GM18870 (cell line): ENCODE measurements around the gene UGT1A6.

ENCODE experiments used
- ATAC-seq: cut with Tn5 transposase; IDR thresholded peaks from one replicate; pipeline ENCODE4 v1.9.1; 2021; ENCODE audit warnings: moderate library complexity; ENCODE audit not compliant: unreplicated experiment

Gene UGT1A6

DNA sequence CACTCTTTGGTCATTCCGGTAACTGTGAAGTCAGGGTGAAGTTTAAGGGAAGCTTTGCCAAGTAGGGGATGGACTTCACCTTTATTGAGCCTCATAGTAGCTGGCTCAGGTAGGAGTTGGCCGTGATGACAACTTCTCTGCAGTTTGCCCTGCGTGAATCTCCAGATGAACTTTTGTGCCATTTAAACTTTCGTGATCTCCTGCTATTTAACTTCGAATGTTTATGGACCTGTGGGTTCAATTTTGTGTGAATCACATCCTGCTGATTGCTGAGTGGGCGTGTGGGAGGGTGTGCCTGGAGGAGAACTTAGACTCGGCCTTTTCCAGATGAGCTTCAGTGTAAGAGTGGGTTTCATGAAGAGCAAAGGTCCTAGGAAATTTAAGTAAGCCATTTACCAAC is 71.6 kb downstream of the UGT1A6 start:
- ATAC-seq: no peak

DNA sequence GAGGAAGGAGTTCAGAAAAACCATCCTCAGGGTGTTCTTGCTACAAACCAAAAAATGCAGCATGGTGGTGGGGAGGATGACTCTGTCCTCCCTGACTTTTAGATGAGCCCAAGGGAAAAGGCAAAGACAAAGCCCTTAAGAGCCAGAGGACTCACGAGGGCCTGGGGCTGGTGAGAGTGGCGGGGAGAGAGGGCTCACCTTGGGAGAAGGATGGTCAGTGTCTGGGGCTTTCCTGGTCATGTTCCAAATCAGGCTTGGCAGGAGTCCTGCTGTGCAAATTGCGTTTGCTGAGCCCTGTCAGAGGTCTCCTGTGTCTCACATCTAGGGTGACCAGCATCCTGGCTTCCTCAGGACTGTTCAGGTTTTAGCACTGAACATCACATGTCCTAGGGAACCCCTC is 72.1 kb downstream of the UGT1A6 start:
- ATAC-seq: no peak

DNA sequence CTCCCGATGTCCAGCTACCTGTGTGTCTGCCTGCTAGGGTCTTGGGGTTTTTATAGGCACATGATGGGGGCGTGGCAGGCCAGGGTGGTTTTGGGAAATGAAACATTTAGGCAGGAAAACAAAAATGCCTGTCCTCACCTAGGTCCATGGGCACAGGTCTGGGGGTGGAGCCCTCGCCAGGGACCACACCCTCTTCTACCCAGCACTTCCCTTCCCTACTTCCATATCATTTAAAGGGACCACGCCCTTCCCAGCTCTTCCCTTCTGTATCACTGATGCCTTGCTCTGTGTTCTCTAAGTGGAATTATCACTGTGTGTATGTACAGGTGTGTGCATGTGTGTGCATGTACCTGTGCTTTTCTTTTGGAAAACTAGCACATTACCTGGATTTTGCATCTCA is 73.7 kb downstream of the UGT1A6 start:
- ATAC-seq: no peak

DNA sequence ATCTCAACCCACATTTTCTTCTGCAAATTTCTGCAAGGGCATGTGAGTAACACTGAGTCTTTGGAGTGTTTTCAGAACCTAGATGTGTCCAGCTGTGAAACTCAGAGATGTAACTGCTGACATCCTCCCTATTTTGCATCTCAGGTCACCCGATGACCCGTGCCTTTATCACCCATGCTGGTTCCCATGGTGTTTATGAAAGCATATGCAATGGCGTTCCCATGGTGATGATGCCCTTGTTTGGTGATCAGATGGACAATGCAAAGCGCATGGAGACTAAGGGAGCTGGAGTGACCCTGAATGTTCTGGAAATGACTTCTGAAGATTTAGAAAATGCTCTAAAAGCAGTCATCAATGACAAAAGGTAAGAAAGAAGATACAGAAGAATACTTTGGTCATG is 75.4 kb downstream of the UGT1A6 start:
- no peak for ATAC-seq

DNA sequence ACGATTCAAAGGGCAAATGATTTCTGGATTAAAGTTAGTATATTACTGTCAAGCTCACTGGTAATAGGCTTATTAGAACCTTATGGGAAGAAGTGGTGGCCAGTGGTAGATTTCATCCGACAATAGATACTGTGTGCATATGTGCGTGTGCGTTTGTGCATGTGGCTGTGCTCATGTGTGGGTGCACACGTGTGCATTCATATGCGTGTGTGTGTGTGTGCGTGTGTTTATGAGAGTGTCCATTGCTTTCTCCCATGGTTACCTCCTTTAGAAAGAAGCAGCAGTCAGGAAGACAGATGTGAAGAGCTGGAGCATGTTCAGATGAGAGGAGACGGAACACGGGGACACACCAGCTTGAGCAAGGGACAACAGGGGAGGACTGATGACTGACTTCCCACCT is 76.6 kb downstream of the UGT1A6 start:
- ATAC-seq: no peak

DNA sequence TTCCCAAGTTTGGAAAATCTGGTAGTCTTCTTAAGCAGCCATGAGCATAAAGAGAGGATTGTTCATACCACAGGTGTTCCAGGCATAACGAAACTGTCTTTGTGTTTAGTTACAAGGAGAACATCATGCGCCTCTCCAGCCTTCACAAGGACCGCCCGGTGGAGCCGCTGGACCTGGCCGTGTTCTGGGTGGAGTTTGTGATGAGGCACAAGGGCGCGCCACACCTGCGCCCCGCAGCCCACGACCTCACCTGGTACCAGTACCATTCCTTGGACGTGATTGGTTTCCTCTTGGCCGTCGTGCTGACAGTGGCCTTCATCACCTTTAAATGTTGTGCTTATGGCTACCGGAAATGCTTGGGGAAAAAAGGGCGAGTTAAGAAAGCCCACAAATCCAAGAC is 79.5 kb downstream of the UGT1A6 start:
- ATAC-seq: no peak

DNA sequence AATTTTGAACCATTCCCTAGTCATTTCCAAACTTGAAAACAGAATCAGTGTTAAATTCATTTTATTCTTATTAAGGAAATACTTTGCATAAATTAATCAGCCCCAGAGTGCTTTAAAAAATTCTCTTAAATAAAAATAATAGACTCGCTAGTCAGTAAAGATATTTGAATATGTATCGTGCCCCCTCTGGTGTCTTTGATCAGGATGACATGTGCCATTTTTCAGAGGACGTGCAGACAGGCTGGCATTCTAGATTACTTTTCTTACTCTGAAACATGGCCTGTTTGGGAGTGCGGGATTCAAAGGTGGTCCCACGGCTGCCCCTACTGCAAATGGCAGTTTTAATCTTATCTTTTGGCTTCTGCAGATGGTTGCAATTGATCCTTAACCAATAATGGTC is 79.9 kb downstream of the UGT1A6 start:
- ATAC-seq: no peak

DNA sequence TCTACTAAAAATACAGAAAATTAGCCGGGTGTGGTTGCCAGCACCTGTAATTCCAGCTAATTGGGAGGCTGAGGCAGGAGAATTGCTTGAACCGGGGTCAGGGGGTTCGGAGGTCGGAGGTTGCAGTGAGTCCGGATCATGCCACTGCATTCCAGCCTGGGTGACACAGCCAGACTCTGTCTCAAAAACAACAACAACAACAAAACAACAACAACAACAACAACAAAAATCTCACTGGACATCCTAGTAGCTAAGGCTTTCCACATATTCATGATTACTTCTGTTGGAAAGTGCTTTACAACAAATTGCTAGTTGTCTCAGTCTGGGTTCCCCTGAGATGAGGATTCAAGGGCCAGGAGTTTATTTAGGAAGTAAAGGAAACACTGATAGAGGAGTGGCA is 81.2 kb downstream of the UGT1A6 start:
- no peak for ATAC-seq

DNA sequence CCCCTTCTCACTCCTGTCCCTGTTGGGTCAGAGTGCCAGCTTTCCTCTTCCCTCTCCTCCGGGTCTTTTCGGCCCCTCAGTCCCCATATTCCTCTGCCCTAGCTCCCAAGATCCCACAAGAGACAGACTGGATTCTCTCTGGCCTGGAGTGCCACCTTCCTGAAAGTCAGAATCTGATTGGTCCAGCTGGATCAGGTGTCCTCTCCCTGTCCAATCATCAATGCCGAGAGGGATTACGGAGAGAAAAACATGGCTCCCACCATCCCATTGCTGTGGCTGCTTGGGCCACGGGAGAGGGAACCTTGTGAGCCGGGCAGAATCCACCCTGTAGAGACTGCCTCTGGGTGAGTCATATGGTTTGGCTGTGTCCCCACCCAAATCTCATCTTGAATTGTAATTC is 82.7 kb downstream of the UGT1A6 start:
- ATAC-seq: no peak

DNA sequence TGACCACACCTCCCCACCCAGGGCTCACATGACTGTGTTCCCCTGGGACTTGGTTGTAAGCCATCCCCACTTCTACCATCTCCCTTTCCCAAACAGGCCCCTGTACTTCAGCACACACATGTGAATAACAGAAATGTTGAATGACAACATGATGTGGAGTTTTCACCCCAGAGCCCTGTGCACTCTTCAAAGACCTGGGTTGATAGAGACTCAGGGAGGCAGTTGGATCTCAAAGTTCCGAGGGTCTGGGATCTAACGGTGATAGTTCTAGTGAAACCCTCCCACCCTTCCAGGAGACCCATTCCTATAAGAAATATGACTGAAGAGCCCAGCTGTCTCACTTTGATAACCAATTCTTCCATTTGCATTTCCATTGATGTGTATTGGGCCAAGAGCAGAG is 85.3 kb downstream of the UGT1A6 start, which contains the start of gene MROH2A:
Gene MROH2A, plus strand, starts transcription at position 301 of the 400 bp plus-strand sequence. CDS start 1,029 bp downstream, outside the sequence.
- ATAC-seq: no peak

DNA sequence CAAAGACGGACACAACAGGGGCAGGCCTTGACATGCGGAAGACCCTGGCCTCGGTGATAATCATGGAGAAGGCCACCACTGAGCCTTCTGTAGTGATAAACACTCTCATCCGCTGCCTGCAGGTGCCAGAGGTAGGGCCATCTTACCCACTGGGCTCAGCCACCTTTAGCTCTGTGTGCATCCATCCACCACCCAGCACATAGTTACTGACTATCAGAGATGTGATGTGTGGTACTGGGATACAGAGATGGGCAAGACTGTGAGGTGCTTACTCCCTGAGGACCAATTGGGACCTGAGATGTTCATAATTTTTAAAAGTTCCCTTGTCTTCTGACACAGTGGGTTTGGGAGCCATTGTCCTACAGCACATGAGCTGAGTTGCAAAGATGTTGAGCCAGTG is 87.0 kb downstream of the UGT1A6 start:
- no peak for ATAC-seq

DNA sequence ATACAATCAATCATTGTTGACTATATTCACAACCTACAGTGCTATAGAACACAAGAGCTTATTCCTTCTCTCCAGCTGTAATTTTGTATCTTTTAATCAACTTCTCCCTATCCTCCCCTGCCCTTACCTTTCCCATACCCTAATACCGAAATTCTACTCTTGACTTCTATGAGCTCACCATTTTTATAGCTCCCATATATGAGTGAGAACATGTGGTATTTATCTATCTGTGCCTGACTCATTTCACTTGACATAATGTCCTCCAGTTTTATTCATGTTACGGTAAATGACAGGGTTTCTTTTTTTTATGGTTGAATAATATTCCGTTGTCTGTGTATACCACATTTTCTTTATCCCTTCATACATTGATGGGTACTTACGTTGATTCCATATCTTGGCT is 88.1 kb downstream of the UGT1A6 start:
- no peak for ATAC-seq

DNA sequence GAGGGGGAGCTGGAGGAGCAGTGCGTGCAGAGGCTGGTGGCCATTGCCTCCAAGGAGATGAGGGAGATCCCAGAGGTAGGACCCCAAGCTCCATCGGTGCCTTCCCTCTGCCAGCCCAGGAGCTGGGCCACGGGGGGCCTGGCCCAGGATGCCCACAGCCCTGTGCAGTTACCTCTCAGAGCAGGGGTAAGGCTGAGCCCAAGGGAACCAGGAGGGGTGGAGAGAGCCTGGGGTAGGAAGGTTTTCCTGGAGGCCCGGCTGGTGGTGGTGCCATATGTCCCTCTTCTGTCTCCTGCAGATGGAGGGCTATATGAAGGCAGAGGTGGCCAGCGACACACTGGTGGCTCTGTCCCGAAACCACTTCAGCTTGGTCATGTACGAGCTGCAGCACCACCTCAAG is 96.9 kb downstream of the UGT1A6 start:
- ATAC-seq: no peak

DNA sequence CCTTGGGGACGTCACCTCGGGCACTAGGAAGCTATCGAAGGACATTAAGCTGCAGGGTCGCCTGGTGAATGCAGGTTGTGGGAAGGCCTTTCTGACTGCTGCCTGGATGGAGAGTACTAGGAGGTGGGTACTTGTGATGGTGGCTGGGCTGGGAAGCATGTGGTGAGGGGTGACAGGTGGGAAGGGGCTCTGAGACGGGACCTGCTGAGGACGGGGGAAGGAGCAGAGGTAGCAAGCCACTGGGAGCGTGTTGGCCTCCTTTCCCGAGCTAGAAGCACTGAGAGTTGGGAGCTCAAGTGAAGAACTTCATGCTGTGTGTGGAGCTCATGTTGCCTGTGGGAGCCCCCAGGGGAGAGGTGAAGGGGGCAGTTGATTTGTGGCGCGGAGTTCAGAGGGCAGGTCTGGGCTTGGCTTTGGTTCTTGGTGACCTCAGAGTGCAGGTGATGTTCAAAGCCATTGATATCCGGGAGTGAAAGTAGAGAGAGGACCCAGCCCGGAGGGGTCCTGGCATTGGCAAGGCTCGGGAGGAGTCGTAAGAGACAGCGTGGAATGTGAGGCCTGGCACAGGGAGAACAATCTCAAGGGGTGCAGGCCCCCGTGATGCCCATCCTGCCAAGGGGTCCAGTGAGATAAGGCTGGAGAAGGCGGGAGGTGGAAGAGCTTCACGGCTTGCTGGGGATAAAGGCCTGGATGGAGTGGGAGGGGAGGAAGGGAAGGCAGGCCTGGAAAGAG is 98.6 kb downstream of the UGT1A6 start:
- ATAC-seq: no peak

DNA sequence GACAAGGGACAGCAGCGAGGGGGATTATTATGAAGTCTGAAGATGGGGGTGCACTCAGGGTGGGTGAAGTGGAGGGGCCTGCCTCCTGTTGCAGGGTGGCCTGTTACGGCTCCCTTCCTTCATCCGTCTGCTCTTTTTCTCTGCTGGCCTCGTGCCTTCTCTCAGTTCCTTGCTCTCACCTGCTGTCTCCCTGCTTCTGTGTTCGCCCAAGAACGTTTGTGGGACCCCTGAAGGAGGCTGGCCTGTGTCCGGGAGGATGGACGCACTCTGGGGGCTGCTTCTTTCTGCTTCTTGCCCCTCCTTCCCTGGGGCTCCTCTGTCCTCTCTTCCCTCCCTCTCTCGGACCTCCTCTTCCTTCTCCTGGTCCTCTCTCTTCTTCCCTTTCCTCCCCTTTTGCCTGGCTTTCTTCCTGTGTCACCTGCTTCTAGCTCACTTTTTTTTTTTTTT is 99.2 kb downstream of the UGT1A6 start:
- no peak for ATAC-seq

DNA sequence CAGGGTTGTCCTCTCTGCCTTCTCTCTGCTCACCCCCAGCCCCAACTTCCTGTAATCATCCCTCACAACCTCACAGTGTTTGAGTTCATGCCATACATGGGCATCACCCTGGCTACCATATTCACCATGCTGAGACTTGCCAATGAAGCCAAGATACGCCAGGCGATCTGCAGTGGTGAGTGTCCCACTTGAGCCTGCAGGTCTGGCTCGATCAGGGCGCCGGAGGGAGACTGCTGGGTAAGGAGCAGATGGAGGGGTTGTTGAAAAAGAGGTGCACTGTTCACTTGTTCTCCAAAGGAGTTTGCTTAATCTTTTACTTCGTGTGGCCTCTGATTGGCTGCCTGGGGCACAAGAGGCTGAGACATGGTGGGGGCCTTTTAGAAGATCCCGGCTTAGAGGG is 100.0 kb downstream of the UGT1A6 start:
- ATAC-seq: no peak

DNA sequence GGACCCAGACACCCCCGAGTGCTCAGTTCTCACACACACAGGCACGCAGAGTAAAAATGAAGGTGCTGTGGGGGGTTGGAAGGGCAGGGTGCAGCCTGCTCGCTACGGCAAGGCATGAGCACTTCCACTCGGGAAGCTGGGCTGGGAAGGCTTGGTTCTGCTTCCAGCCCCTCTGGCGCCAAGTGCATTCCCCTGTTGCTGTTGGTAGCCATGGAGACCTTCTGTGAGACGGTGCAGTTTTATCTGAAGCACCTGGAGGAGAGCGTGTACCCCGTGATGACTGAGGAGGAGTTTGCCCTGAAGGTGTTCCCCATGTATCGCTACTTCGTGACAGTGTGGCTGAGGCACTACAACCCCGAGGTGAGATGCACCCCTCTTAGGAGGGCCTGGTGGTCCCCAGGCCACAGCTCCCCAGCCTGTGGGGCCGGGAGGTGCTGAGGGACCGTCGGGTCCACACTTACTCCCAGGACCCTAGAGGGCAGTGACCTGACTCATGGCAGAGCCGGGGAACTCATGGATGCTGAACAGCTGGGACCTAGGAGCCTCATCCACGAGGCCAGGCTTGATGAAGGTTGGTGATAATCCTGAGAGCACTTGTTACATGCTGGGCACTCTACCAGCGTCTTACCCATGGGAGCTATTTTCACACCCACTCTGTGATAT is 100.9 kb downstream of the UGT1A6 start:
- no peak for ATAC-seq

DNA sequence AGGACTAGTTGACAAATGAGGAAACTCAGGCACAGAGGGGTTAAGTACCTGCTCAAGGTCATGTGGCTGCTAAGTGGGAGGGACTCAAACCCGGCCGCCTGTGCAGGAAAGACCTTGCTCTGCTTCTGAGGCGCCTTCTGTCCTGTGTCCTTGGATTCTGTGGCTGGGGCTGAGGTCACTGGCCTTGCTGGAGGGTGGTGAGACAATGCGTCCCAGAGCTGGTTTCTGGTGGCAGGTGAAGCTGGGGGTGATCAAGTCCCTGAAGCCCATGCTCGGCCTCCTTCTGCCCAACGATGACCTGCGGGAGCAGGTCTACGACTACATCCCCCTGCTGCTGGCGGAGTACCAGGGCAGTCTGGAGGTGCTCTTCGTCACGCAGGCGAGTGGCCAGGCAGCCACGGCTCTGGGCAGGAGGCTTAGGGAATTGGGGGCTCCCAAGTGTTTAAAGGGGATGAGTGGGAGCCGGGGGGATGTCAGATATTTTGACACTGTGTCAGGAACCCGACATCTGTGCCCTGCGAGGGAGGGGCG is 101.5 kb downstream of the UGT1A6 start:
- no peak for ATAC-seq

DNA sequence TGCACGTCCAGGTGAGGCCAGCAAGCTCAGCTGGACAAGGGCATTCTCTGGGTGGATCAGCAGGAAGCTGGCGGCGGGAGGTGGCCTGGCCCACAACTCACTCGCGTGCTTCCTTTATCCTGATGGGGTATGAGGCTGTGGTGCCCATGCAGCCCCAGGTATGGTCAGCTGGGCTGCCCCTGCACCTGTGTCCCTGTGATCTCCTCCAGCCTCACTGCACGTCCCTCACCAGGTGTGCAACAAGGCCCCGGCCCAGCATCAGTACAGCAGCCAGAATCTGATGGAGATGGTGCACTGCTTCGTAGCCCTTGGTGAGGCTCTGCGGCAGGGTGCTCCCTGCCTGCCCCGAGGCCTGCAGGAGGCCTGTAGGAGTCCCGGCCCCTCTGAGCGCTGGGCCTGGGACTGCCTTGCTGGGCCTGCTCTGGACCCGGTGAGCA is 103.1 kb downstream of the UGT1A6 start:
- no peak for ATAC-seq

DNA sequence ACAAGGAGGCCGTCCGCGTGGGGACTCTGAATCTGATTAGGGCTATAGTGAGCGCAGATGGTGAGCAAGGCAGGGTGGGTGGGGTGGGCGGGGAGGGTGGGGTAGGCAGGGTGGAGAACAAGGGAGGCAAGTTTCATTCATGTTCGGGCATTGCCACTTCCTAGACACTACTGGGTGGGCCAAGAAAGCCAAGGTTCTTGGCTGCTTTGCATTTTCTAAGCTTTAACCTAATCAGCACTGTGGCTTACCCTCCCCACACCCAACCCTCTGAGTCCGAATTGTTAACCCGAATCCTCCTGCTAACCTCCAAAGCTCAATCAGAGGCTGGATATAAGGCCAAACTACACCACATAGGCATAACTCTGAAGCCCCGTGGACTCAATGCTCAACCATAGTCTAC is 103.6 kb downstream of the UGT1A6 start:
- no peak for ATAC-seq

DNA sequence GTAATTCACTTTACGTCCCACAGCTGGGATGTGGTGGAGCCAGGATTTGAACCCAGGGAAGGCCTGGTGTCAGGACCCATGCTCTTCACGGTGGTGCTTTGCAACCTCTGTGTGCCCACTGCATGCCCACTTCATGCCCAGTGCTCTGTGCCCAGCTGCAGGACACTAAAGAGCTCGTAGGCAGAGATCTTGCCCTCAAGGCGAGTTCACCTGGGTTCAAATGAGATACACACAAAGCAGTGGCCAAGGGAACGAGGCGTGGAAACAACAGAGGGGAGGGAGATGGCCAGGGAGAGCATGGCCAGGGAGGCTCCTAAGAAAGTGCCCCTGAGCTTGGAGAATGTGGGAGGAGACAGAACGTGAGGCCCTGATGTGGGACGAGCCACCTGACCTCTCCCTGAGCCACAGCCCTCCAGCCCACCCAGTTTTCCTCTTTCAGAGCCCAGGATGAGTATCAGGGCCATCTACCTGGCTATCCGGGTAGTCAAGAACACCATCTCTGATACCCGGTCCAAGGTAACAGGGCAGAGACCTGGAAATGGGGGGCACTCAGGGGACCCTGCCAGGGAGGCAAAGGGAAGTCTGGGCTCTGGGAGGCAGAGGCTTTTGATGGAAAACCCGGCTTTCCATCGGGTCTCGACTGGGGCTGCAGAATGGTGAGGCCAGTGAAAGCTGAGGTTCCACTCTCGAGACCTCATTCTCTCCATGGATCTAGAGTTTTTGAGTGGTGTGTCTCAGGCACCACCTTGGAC is 105.8 kb downstream of the UGT1A6 start:
- ATAC-seq: no peak
